HG03521 (cell line): ENCODE measurements around the gene SURF6.
"Not testable (repeated sequence)": the region's sequence is repeated elsewhere in the genome, so short reads cannot be mapped to it uniquely, and the experiment has no call there.

Source experiments
- ATAC-seq: cut with Tn5 transposase; IDR thresholded peaks from one replicate; pipeline ENCODE4 v1.9.1; 2021; ENCODE audit warnings: mild to moderate bottlenecking, moderate library complexity; ENCODE audit not compliant: unreplicated experiment

SURF6 gene

GRCh38 chr9:133301253-133302230 lies 34.4 kb downstream of the SURF6 start:
- no peak for ATAC-seq

GRCh38 chr9:133299996-133300395 lies 36.0 kb downstream of the SURF6 start:
- not testable (repeated sequence) for ATAC-seq

GRCh38 chr9:133294257-133294656 lies 41.7 kb downstream of the SURF6 start:
- ATAC-seq, result no peak

- ATAC-seq, result no peak
These were observed 45.2 kb downstream of the SURF6 start for GRCh38 chr9:133290751-133291302.

- ATAC-seq, result no peak
These were observed 49.5 kb downstream of the SURF6 start for GRCh38 chr9:133286523-133286922.

- ATAC-seq, result no peak
These were observed 50.7 kb downstream of the SURF6 start for GRCh38 chr9:133285252-133285775.

GRCh38 chr9:133284362-133284761 lies 51.6 kb downstream of the SURF6 start:
- no peak for ATAC-seq

GRCh38 chr9:133283255-133284032 lies 52.5 kb downstream of the SURF6 start:
- ATAC-seq, result not testable (repeated sequence)

GRCh38 chr9:133282464-133283238 lies 53.3 kb downstream of the SURF6 start:
- ATAC-seq, result no peak

GRCh38 chr9:133280392-133280791 lies 55.6 kb downstream of the SURF6 start:
- no peak for ATAC-seq
